KMS-11 (cell line): ENCODE measurements around the gene SEC61G.

Experiments
- H2AFZ ChIP-seq: fragments of 200-600 bp; sonication (generic); 2 replicates; pipeline ENCODE4 v1.6.1; 2016; ENCODE audit warnings: antibody characterized with exemption, mixed run types, low read depth
- H3K27ac ChIP-seq: fragments of 200-600 bp; sonication (generic); 2 replicates; pipeline ENCODE4 v1.6.1; 2016; ENCODE audit warnings: mild to moderate bottlenecking, mixed run types
- H3K27me3 ChIP-seq: fragments of 200-600 bp; sonication (generic); 2 replicates; pipeline ENCODE4 v1.6.1; 2017; ENCODE audit warnings: mild to moderate bottlenecking, low read depth, mixed run types, moderate library complexity; ENCODE audit not compliant: insufficient read depth
- H3K36me3 ChIP-seq: fragments of 200-600 bp; sonication (generic); 2 replicates; pipeline ENCODE4 v1.6.1; 2017; ENCODE audit warnings: mild to moderate bottlenecking, mixed run types; ENCODE audit not compliant: insufficient read depth
- H3K4me1 ChIP-seq: fragments of 200-600 bp; sonication (generic); 2 replicates; pipeline ENCODE4 v1.6.1; 2016; ENCODE audit warnings: mild to moderate bottlenecking, low read depth, mixed run types; ENCODE audit not compliant: poor library complexity, severe bottlenecking
- H3K4me2 ChIP-seq: fragments of 200-600 bp; sonication (generic); 2 replicates; pipeline ENCODE4 v1.7.0; 2016; ENCODE audit warnings: mild to moderate bottlenecking, mixed run types
- H3K4me3 ChIP-seq: fragments of 200-600 bp; sonication (generic); IDR thresholded peaks from 2 replicates; pipeline ENCODE4 v1.6.1; 2017; ENCODE audit warnings: low read depth, low read length, mixed read lengths; ENCODE audit not compliant: insufficient read depth
- H3K79me2 ChIP-seq: fragments of 200-600 bp; sonication (generic); 2 replicates; pipeline ENCODE4 v1.6.1; 2016; ENCODE audit warnings: low read depth, mixed run types; ENCODE audit not compliant: insufficient read depth
- H3K9ac ChIP-seq: fragments of 200-600 bp; sonication (generic); 2 replicates; pipeline ENCODE4 v1.6.1; 2016; ENCODE audit warnings: mild to moderate bottlenecking, mixed run types
- H4K20me1 ChIP-seq: fragments of 200-600 bp; sonication (generic); 2 replicates; pipeline ENCODE4 v1.6.1; 2016; ENCODE audit warnings: mild to moderate bottlenecking, mixed run types; ENCODE audit not compliant: insufficient read depth
- CTCF ChIP-seq: fragments of 200-600 bp; sonication (generic); conservative IDR thresholded peaks from 2 replicates; pipeline ENCODE4 v1.6.1; 2017; ENCODE audit warnings: low read depth, mild to moderate bottlenecking, antibody characterized with exemption, low read length, moderate library complexity, mixed read lengths

Gene SEC61G

GRCh38 chr7:54712820-54713219 lies 46.2 kb downstream of the SEC61G start:
- H3K79me2 ChIP-seq = no peaks in the 10 kb centered on the region
- H2AFZ ChIP-seq = no peak overlapping the region
- no peaks in the 10 kb centered on the region for H3K27me3 ChIP-seq
- H3K4me2 ChIP-seq = 0 out of 2 replicates have a peak overlapping the region, but pooled peaks have one; percentile 5
- H3K4me1 ChIP-seq = peaks cover 31% of the 10 kb centered on the region
- H3K36me3 ChIP-seq = no peaks in the 10 kb centered on the region
- H3K9ac ChIP-seq = no peak overlapping the region
- H4K20me1 ChIP-seq = no peaks in the 10 kb centered on the region
- TF ChIP-seq CTCF = no peak
- H3K4me3 ChIP-seq = no peak overlapping the region
- H3K27ac ChIP-seq = no peak overlapping the region

- Histone ChIP-seq H3K36me3 (no peaks in the 10 kb centered on the region), H3K27ac (no peak overlapping the region), H4K20me1 (no peaks in the 10 kb centered on the region), H3K4me3 (no peak overlapping the region), H3K4me1 (peaks cover 38% of the 10 kb centered on the region), H3K79me2 (no peaks in the 10 kb centered on the region), H2AFZ (no peak overlapping the region), H3K9ac (no peak overlapping the region), H3K4me2 (no peak overlapping the region), H3K27me3 (no peaks in the 10 kb centered on the region)
- TF ChIP-seq CTCF = no peak
Measured at GRCh38 chr7:54711900-54712595, 47.0 kb downstream of the SEC61G start.

GRCh38 chr7:54709283-54709682 lies 49.7 kb downstream of the SEC61G start:
- 0 out of 2 replicates have a peak overlapping the region, but pooled peaks have one; percentile 20 for H2AFZ ChIP-seq
- H3K4me2 ChIP-seq = no peak overlapping the region
- H3K36me3 ChIP-seq = no peaks in the 10 kb centered on the region
- H3K9ac ChIP-seq = no peak overlapping the region
- H3K27ac ChIP-seq = no peak overlapping the region
- no peaks in the 10 kb centered on the region for H3K27me3 ChIP-seq
- no peak for TF ChIP-seq CTCF
- H3K4me1 ChIP-seq = peaks cover 66% of the 10 kb centered on the region
- no peaks in the 10 kb centered on the region for H4K20me1 ChIP-seq
- H3K4me3 ChIP-seq = no peak overlapping the region
- no peaks in the 10 kb centered on the region for H3K79me2 ChIP-seq

- H3K27me3 ChIP-seq = no peaks in the 10 kb centered on the region
- peak overlapping the region; percentile 65 for H2AFZ ChIP-seq
- TF ChIP-seq CTCF = no peak
- peak overlapping the region; percentile 98 for H3K4me2 ChIP-seq
- H4K20me1 ChIP-seq = no peaks in the 10 kb centered on the region
- H3K4me1 ChIP-seq = peaks cover 67% of the 10 kb centered on the region
- H3K27ac ChIP-seq = peak overlapping the region; percentile 92
- H3K4me3 ChIP-seq = no peak overlapping the region
- H3K9ac ChIP-seq = peak overlapping the region; percentile 49
- no peaks in the 10 kb centered on the region for H3K36me3 ChIP-seq
- no peaks in the 10 kb centered on the region for H3K79me2 ChIP-seq
Measured at GRCh38 chr7:54705436-54705835, 53.6 kb downstream of the SEC61G start.
